Thymus (tissue), 14 donors: ENCODE measurements around the gene AFMID. TPM values are rescaled to one million over a fixed set of nuclear protein-coding genes. Genes with fewer than 3 reads are reported as not detected.
"Not testable (repeated sequence)": the region's sequence is repeated elsewhere in the genome, so short reads cannot be mapped to it uniquely, and the experiment has no call there.

Experiments
- DNase-seq, 9 donors: peaks; one replicate each; pipeline ENCODE4 v3.0.0-alpha.2; 2013; ENCODE audit warnings: low spot score in 9 of 9, low read depth in 6 of 9, missing footprints in 1 of 9
- H3K27ac ChIP-seq, 2 donors: one replicate each; pipeline ENCODE4 v1.5.1; 2013; ENCODE audit warnings: control low read depth in 1 of 2, low read depth in 1 of 2, low read length in 1 of 2, mild to moderate bottlenecking in 1 of 2, moderate library complexity in 1 of 2
- H3K27me3 ChIP-seq, 2 donors: one replicate each; pipeline ENCODE4 v1.5.1; 2013; ENCODE audit warnings: low read length in 1 of 2; ENCODE audit not compliant: control insufficient read depth in 2 of 2, insufficient read depth in 1 of 2
- H3K36me3 ChIP-seq, 2 donors: one replicate each; pipeline ENCODE4 v1.5.1; 2013; ENCODE audit warnings: low read length in 1 of 2, mild to moderate bottlenecking in 1 of 2, moderate library complexity in 1 of 2; ENCODE audit not compliant: control insufficient read depth in 2 of 2, insufficient read depth in 2 of 2
- H3K4me1 ChIP-seq, 2 donors: one replicate each; pipeline ENCODE4 v1.5.1; 2013; ENCODE audit warnings: low read length in 2 of 2; ENCODE audit not compliant: control insufficient read depth in 2 of 2, insufficient read depth in 2 of 2
- H3K4me3 ChIP-seq, 2 donors: one replicate each; pipeline ENCODE4 v1.5.1; 2013; ENCODE audit warnings: low read length in 2 of 2, control low read depth in 1 of 2, mild to moderate bottlenecking in 1 of 2
- H3K9me3 ChIP-seq, 2 donors: one replicate each; pipeline ENCODE4 v1.5.1; 2013; ENCODE audit warnings: low read length in 1 of 2, mild to moderate bottlenecking in 1 of 2; ENCODE audit not compliant: control insufficient read depth in 2 of 2, insufficient read depth in 1 of 2
- WGBS: extraction: QIAGEN DNeasy Blood & Tissue Kit; methylation state at CpG from one replicate; pipeline ENCODE4 v1.1.7; 2013; 5-methylcytosine and 5-hydroxymethylcytosine counted together
- long read RNA-seq, 10 donors: transcript quantifications; one replicate each; lab custom pipeline, GENCODE V29; 2026
- polyA plus RNA-seq: library from polyadenylated mRNA; stranded (reverse); fragments of 200-250 nt; gene quantifications from one replicate; pipeline ENCODE4 v1.2.3, GENCODE V29; 2013
- total RNA-seq: library from RNA; stranded (reverse); fragments of 120-200 nt; gene quantifications from one replicate; pipeline ENCODE4 v1.2.4, GENCODE V29; 2013
- donor health status: healthy.

Gene AFMID
- total RNA-seq, result 29.1 TPM
- 19.9 TPM for polyA plus RNA-seq
- long read RNA-seq, donor 1, result 0 reads
- long read RNA-seq, donor 2, result 0 reads
- long read RNA-seq, donor 3, partial matches to known transcripts, result 58 of 59 reads
- long read RNA-seq, donor 3, other reads (novel, unspliced or antisense), result 0 of 59 reads
- long read RNA-seq, donor 4, partial matches to known transcripts, result 0 of 5 reads
- long read RNA-seq, donor 4, other reads (novel, unspliced or antisense), result 5 of 5 reads
- long read RNA-seq, donor 5, partial matches to known transcripts, result 0 of 8 reads
- long read RNA-seq, donor 5, other reads (novel, unspliced or antisense), result 6 of 8 reads
- long read RNA-seq, donor 6, partial matches to known transcripts, result 0 of 3 reads
- long read RNA-seq, donor 6, other reads (novel, unspliced or antisense), result 0 of 3 reads
- long read RNA-seq, donor 7, partial matches to known transcripts, result 0 of 3 reads
- long read RNA-seq, donor 7, other reads (novel, unspliced or antisense), result 0 of 3 reads
- long read RNA-seq, donor 8, partial matches to known transcripts, result 0 of 2 reads
- long read RNA-seq, donor 8, other reads (novel, unspliced or antisense), result 0 of 2 reads
- long read RNA-seq, donor 9, result 0 reads
- long read RNA-seq, donor 10, result 0 reads

GRCh38 chr17:78186692-78187595, at the start of gene AFMID, which contains the start of gene TK1:
AFMID (plus strand) TSS chr17:78187362; CDS start chr17:78187371, 9 bp downstream.
TK1 (minus strand) TSS chr17:78187052; CDS start chr17:78186994, 58 bp downstream.
- Histone ChIP-seq H3K36me3 (peaks cover 9 to 19% of the 10 kb centered on the region in 2 donors), H3K27ac (peak within 1 kb of the TSS; percentile 20 to 60), H3K9me3 (no peaks in the 10 kb centered on the region), H3K4me3 (peak within 1 kb of the TSS; percentile 46 to 62), H3K27me3 (no peaks in the 10 kb centered on the region), H3K4me1 (peaks cover 9 to 39% of the 10 kb centered on the region in 2 donors)
- peak; percentile 40 to 81 (median 57) for DNase-seq
- 5% methylated on average over 57 of the region's 57 CpGs for WGBS

- H3K9me3 ChIP-seq, result peaks cover 0 to 12% of the 10 kb centered on the region in 2 donors
- H3K4me3 ChIP-seq, result no peak overlapping the region
- peaks cover 77 to 87% of the 10 kb centered on the region in 2 donors for H3K36me3 ChIP-seq
- DNase-seq, result no peak
- H3K4me1 ChIP-seq, result peaks cover 18 to 82% of the 10 kb centered on the region in 2 donors
- H3K27ac ChIP-seq, result peak overlapping the region; percentile 57 to 58
- no peaks in the 10 kb centered on the region for H3K27me3 ChIP-seq
- 72% methylated on average over 26 of the region's 26 CpGs for WGBS
Measured at GRCh38 chr17:78137392-78138203, 49.6 kb upstream of the AFMID start.

GRCh38 chr17:78138204-78139060, 48.7 kb upstream of the AFMID start:
- Histone ChIP-seq H3K9me3 (peaks cover 0 to 12% of the 10 kb centered on the region in 2 donors), H3K4me3 (no peak overlapping the region), H3K27me3 (no peaks in the 10 kb centered on the region), H3K27ac (peak overlapping the region in 1 of 2 donors; percentile 60), H3K36me3 (peaks cover 70 to 80% of the 10 kb centered on the region in 2 donors), H3K4me1 (peaks cover 10 to 79% of the 10 kb centered on the region in 2 donors)
- DNase-seq, result no peak
- WGBS, result 93% methylated on average over 17 of the region's 17 CpGs

- H3K27me3 ChIP-seq, DNase-seq, H3K9me3 ChIP-seq, H3K4me3 ChIP-seq: not testable (repeated sequence)
- WGBS, result 97% methylated on average over 12 of the region's 12 CpGs
- peak overlapping the region; percentile 55 to 77 for H3K27ac ChIP-seq
- H3K4me1 ChIP-seq, result peaks cover 4 to 79% of the 10 kb centered on the region in 2 donors
- H3K36me3 ChIP-seq, result peaks cover 56 to 66% of the 10 kb centered on the region in 2 donors
Measured at GRCh38 chr17:78139861-78140168, 47.3 kb upstream of the AFMID start.

GRCh38 chr17:78140169-78141051, 46.8 kb upstream of the AFMID start:
- DNase-seq, result peak in 6 of 9 donors; percentile 68 to 93 (median 83)
- H3K4me1 ChIP-seq, result peaks cover 4 to 79% of the 10 kb centered on the region in 2 donors
- WGBS, result 51% methylated on average over 58 of the region's 58 CpGs
- H3K27me3 ChIP-seq, result no peaks in the 10 kb centered on the region
- H3K9me3 ChIP-seq, result peaks cover 0 to 9% of the 10 kb centered on the region in 2 donors
- peak overlapping the region; percentile 77 to 80 for H3K27ac ChIP-seq
- H3K36me3 ChIP-seq, result peaks cover 50 to 60% of the 10 kb centered on the region in 2 donors
- no peak overlapping the region for H3K4me3 ChIP-seq

GRCh38 chr17:78141437-78142118, 45.6 kb upstream of the AFMID start:
- peaks cover 4 to 70% of the 10 kb centered on the region in 2 donors for H3K4me1 ChIP-seq
- no peak overlapping the region for H3K4me3 ChIP-seq
- DNase-seq, result no peak
- H3K9me3 ChIP-seq, result peaks cover 0 to 9% of the 10 kb centered on the region in 2 donors
- peaks cover 38 to 49% of the 10 kb centered on the region in 2 donors for H3K36me3 ChIP-seq
- 90% methylated on average over 20 of the region's 20 CpGs for WGBS
- H3K27ac ChIP-seq, result peak overlapping the region; percentile 80 to 86
- no peaks in the 10 kb centered on the region for H3K27me3 ChIP-seq
